Large intestine (tissue), 3 donors: ENCODE results near the gene CBFA2T2. TPM values are rescaled to one million over a fixed set of nuclear protein-coding genes. Genes with fewer than 3 reads are reported as not detected.
"Not testable (repeated sequence)": the region's sequence is repeated elsewhere in the genome, so short reads cannot be mapped to it uniquely, and the experiment has no call there.

Source experiments
- DNase-seq, 2 donors: peaks; one replicate each; pipeline versions ENCODE4 v3.0.0 to v3.0.0-alpha.2; 2013
- H3K27ac ChIP-seq: one replicate; pipeline ENCODE4 v1.5.1; 2013; ENCODE audit warnings: low read length
- H3K27me3 ChIP-seq: 2 replicates; pipeline ENCODE4 v1.6.1; 2013; ENCODE audit warnings: low read length; ENCODE audit not compliant: control insufficient read depth, insufficient read depth
- H3K36me3 ChIP-seq: 2 replicates; pipeline ENCODE4 v1.6.1; 2013; ENCODE audit warnings: low read length; ENCODE audit not compliant: control insufficient read depth, insufficient read depth
- H3K4me1 ChIP-seq: one replicate; pipeline ENCODE4 v1.6.1; 2013; ENCODE audit warnings: low read length; ENCODE audit not compliant: control insufficient read depth, insufficient read depth
- H3K4me3 ChIP-seq: one replicate; pipeline ENCODE4 v1.5.1; 2013; ENCODE audit warnings: low read length
- H3K9me3 ChIP-seq: one replicate; pipeline ENCODE4 v1.6.1; 2013; ENCODE audit warnings: mild to moderate bottlenecking, low read depth, low read length, moderate library complexity; ENCODE audit not compliant: control insufficient read depth
- WGBS: methylation state at CpG from one replicate; pipeline ENCODE4 v1.1.5; 2013; ENCODE audit warnings: low lambda C conversion rate; ENCODE audit not compliant: insufficient coverage; 5-methylcytosine and 5-hydroxymethylcytosine counted together
- polyA plus RNA-seq: library from polyadenylated mRNA; unstranded; fragments of 120-200 nt; gene quantifications from one replicate; pipeline ENCODE4 v1.2.1, GENCODE V29; 2013

CBFA2T2 gene
- polyA plus RNA-seq, 1 donor: 29.1 TPM

DNA sequence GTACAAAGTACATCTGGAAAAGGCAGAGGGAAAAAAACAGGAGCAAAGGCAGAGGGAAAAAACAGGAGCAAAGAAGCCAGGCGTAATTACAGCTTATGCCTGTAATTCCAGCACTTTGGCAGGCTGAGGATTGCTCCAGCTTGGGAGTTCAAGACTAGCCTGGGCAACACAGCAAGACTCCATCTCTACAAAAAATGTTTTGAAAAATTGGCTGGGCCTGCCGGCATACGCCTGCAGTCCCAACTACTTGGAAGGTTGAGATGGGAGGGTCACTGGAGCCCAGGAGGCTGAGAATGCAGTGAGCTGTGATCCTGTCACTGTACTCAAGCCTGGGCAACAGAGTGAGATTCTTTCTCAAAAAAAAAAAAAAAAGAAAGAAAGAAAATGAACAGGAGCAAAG lies 19.0 kb upstream of the CBFA2T2 start:
- Histone ChIP-seq H3K9me3 (no peaks in the 10 kb centered on the region), H3K4me3 (no peak overlapping the region), H3K36me3 (no peaks in the 10 kb centered on the region), H3K27ac (no peak overlapping the region), H3K27me3 (no peaks in the 10 kb centered on the region), H3K4me1 (peaks cover 9% of the 10 kb centered on the region)
- DNase-seq: no peak
- WGBS: no CpG with 5 or more reads among the region's 3 CpGs

DNA sequence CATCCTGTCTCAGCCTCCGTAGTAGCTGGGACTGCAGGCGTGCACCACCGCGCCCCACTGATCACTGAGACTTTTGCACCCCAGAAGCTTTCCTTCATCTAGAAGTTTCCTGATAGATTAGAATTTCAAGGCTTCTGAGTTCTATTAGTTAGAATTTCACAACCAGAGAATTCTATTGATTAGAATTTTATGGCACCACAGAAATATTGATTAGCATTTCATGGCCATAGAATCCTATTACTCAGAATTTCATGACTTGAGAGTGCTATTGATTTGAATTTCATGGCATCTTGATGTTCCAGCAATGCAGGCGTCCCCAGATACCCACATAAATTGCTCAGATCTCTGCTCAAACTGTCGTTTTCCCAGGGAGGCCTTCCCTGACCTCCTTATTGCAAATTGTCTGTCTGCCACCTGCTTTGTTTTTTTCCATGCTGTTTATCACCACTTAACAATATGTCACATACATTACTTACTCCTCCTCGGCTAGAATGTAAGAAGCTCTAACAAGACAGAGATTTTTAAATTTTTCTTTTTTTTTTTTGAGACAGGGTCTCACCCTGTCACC lies 16.9 kb upstream of the CBFA2T2 start:
- H3K4me1 ChIP-seq: peaks cover 20% of the 10 kb centered on the region
- no peaks in the 10 kb centered on the region for H3K27me3 ChIP-seq
- H3K9me3 ChIP-seq: no peaks in the 10 kb centered on the region
- no peaks in the 10 kb centered on the region for H3K36me3 ChIP-seq
- H3K27ac ChIP-seq: no peak overlapping the region
- DNase-seq: no peak
- H3K4me3 ChIP-seq: no peak overlapping the region
- 100% methylated on average over 1 of the region's 7 CpGs for WGBS

DNA sequence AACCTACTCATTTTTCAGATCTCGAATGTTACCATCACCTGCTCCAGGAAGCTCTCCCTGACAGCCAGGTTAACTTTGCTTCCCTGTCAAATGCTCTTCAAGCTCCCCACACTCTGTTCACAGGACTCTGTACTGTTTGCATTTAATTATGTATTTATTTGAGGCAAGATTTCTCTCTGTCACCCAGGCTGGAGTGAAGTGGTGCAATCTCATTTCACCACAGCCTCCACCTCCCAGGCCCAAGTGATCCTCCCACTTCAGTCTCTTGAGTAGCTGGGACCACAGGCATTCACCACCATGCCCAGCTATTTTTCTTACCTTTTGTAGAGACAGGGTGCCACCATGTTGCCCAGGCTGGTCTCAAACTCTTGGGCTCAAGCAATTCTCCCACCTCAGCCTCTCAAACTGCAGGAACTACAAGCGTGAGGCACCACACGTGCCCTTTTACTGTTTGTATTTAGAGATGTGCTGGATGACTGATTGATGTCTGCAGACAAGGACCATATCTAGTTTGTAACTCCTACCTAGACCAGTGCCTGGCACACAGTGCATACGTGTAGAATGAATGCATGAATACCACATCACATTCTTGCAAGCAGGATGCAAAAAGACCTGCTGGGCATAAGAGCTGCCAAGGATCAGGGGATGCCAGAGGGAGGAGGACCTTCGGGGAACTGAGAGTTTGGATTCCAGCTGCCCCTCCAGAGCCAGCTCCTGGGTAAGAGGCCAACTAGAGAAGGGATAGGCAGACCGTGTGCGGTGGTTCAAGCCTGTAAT lies 15.6 kb upstream of the CBFA2T2 start:
- Histone ChIP-seq H3K9me3 (no peaks in the 10 kb centered on the region), H3K4me1 (peaks cover 24% of the 10 kb centered on the region), H3K27me3 (no peaks in the 10 kb centered on the region), H3K4me3 (no peak overlapping the region), H3K36me3 (no peaks in the 10 kb centered on the region), H3K27ac (no peak overlapping the region)
- DNase-seq: peak in 1 of 2 donors; percentile 44
- WGBS: 60% methylated on average over 1 of the region's 7 CpGs

GRCh38 chr20:33474963-33475362 lies 14.9 kb upstream of the CBFA2T2 start:
- Histone ChIP-seq H3K27me3 (no peaks in the 10 kb centered on the region), H3K9me3 (no peaks in the 10 kb centered on the region), H3K4me3 (no peak overlapping the region), H3K4me1 (peaks cover 24% of the 10 kb centered on the region), H3K36me3 (no peaks in the 10 kb centered on the region), H3K27ac (no peak overlapping the region)
- WGBS: 83% methylated on average over 1 of the region's 11 CpGs
- no peak for DNase-seq

DNA sequence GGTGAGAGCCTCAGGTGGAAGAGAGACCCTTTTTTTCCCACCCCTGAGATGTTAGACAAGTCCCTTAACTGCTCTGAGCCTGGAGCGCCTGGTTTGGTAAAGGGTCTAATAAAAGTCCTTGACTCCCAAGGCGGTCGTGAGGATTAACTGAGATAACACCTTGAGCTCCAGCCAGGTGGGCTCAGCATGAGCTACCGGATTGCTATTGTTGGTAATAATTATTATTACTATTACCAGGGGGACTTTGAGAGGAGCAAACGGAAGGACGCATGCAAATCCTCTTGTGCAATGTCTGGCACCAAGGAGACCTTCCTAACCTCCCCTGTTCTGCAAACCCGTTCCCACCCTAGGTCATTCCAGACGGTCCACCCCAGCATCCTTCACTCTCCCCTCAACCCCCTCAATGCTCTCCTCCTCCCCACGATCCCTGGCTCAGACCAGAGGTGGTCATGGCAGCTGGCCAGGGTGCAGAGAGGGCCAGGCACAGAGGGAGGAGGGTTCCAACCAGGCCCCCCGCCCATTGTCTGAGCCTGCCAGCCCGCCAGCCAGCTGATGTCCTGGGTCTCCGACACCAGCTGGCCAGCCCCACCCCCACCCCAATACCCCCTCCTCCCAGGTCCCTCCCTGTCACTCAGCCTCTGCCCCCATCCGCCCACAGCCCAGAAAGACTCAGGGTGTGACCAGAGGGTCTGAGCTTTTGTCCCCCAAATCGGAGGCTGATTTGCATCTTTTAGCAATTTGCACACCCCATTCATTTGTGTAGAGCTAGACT lies 14.3 kb upstream of the CBFA2T2 start:
- H3K9me3 ChIP-seq: no peaks in the 10 kb centered on the region
- no peaks in the 10 kb centered on the region for H3K36me3 ChIP-seq
- H3K4me1 ChIP-seq: peaks cover 24% of the 10 kb centered on the region
- no peak overlapping the region for H3K27ac ChIP-seq
- no peaks in the 10 kb centered on the region for H3K27me3 ChIP-seq
- WGBS: 33% methylated on average over 2 of the region's 14 CpGs
- H3K4me3 ChIP-seq: no peak overlapping the region
- no peak for DNase-seq

DNA sequence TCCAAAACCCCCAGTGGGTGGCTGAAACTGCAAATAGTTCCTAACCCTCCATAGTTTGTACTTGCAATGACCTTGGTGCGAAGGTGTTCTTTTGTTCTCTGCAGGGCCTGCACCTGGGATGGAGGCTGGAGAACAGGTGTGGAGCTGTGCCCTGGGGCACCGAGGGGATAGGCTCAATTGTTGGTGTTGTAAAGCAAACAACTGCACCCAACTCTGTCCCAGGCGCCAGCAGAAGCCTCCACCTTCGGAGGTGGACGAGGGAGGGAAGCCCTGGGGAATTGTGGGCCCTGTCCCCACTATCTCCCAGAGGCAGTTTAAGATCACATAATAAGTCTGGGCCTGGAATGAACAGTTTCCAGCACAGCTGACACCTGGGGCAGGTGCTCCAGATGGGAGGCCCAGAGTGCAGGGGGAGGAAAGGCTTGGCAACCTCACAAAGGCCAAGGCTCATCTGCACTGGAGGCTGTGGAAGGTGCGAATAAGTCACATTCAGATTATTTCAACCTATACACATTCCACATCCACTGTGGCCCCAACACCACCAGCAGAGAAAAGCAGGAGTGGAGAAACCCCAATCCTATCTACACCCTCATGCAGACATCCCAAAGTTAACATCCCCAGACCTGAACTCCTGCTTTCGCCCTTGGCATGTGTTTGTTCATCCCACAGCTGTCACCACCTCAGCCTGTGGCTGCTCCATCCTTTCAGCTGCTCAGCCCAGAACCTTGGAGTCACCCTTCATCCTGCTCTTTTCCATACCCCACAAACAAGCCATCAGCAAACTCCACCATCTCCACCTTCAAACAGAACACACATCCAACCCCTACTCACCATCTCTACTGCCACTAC lies 12.3 kb upstream of the CBFA2T2 start:
- no peaks in the 10 kb centered on the region for H3K27me3 ChIP-seq
- H3K4me3 ChIP-seq: no peak overlapping the region
- H3K27ac ChIP-seq: peak overlapping the region; percentile 32
- peaks cover 26% of the 10 kb centered on the region for H3K4me1 ChIP-seq
- peak; percentile 41 to 80 for DNase-seq
- no peaks in the 10 kb centered on the region for H3K36me3 ChIP-seq
- 100% methylated on average over 1 of the region's 7 CpGs for WGBS
- no peaks in the 10 kb centered on the region for H3K9me3 ChIP-seq

DNA sequence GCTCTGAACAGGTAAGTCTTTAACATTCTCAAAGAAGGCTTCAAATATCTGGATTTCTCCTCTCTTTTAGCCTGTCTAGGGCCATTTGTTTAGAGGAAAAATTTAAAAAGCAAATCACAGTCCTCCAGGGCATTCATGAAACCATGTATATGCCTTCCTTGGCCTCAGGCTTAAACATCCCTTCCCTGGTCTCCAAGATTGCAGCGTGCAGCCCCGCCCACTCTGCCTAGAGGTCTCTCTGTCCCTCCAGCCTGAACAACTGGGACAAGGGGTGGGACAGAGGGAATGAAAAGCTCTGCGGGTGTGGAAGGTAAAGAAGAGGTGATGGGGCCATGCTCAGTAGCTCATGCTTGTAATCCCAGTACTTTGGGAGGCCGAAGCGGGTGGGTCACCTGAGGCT lies 9.8 kb upstream of the CBFA2T2 start:
- no CpG with 5 or more reads among the region's 5 CpGs for WGBS
- DNase-seq: no peak
- no peaks in the 10 kb centered on the region for H3K9me3 ChIP-seq
- H3K36me3 ChIP-seq: no peaks in the 10 kb centered on the region
- H3K4me1 ChIP-seq: peaks cover 21% of the 10 kb centered on the region
- H3K4me3 ChIP-seq: no peak overlapping the region
- H3K27ac ChIP-seq: no peak overlapping the region
- H3K27me3 ChIP-seq: no peaks in the 10 kb centered on the region

DNA sequence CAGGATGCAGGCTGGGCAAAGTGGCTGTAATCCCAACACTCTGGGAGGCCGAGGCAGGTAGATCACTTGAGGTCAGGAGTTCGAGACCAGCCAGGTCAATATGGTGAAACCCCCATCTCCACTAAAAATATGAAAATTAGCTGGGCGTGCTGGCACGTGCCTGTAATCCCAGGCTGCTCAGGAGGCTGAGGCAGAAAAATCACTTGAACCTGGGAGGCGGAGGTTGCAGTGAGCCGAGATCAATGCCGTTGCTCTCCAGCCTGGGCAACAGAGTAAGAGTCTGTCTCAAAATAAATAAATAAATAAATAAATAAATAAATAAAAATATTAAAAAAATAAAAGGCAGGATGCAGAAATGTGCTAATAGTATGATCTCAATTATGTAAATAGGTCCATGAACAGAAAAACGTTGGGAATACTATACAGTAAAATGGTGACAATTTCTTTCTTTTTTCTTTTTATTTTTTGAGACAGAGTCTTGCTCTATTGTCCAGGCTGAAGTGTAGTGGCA lies 8.4 kb upstream of the CBFA2T2 start:
- WGBS: 100% methylated on average over 1 of the region's 8 CpGs
- H3K4me1 ChIP-seq: peaks cover 18% of the 10 kb centered on the region
- DNase-seq: no peak
- no peaks in the 10 kb centered on the region for H3K36me3 ChIP-seq
- no peak overlapping the region for H3K27ac ChIP-seq
- H3K27me3 ChIP-seq: no peaks in the 10 kb centered on the region
- H3K4me3 ChIP-seq: no peak overlapping the region
- H3K9me3 ChIP-seq: no peaks in the 10 kb centered on the region

GRCh38 chr20:33482581-33482980 lies 7.3 kb upstream of the CBFA2T2 start:
- WGBS: 50% methylated on average over 2 of the region's 6 CpGs
- no peak overlapping the region for H3K27ac ChIP-seq
- peak in 1 of 2 donors; percentile 59 for DNase-seq

DNA sequence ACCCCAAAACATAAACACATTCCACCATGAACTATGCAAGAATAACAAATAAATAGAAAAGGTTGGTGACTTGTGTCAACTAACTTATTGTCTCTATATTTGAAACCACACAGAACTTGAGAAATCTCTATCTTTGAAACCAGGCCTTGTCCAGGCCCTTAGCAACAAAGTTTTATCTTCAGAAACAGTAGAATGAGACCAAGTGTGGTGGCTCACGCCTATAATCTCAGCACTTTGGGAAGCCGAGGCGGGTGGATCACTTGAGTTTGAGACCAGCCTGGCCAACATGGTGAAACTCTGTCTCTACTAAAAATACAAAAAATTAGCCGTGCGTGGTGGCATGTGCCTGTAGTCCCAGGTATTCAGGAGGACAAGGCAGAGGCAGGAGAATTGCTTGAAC lies 6.7 kb upstream of the CBFA2T2 start:
- not testable (repeated sequence) for DNase-seq, H3K4me1 ChIP-seq, H3K9me3 ChIP-seq, H3K4me3 ChIP-seq, H3K27me3 ChIP-seq, H3K36me3 ChIP-seq
- H3K27ac ChIP-seq: peak overlapping the region; percentile 36
- no CpG with 5 or more reads among the region's 5 CpGs for WGBS

More at GRCh38 chr20:33482581-33482980, 7.3 kb upstream of the CBFA2T2 start:
- H3K4me1 ChIP-seq: peaks cover 10% of the 10 kb centered on the region
- no peaks in the 10 kb centered on the region for H3K9me3 ChIP-seq
- H3K4me3 ChIP-seq: no peak overlapping the region
- no peaks in the 10 kb centered on the region for H3K27me3 ChIP-seq
- H3K36me3 ChIP-seq: no peaks in the 10 kb centered on the region
